ENCODE results near the gene ACOT11. TPM values are rescaled to one million over a fixed set of nuclear protein-coding genes. Genes with fewer than 3 reads are reported as not detected.
A peak's percentile ranks its signal among the peaks of the same experiment; 100 is the strongest.

Gene ACOT11
- total and polyA plus RNA-seq, 2 of the 13 experiments (the other 11 are each of a cell fraction or from before 2014, with no cell fraction given), result 2.6 to 3.3 TPM

- TF ChIP-seq MED1 (CRISPR knock-in tag; IDR thresholded peaks at IDR 0.05), result no peak
- TF ChIP-seq SAFB2 (CRISPR knock-in tag; IDR thresholded peaks at IDR 0.05; ENCODE audit: borderline replicate concordance, low read depth), result no peak
Measured at GRCh38 chr1:54559771-54560231, 11.8 kb downstream of the ACOT11 start (continued).

GRCh38 chr1:54564312-54565112 is 16.5 kb downstream of the ACOT11 start:
- Histone ChIP-seq H3K79me2 (ENCODE audit: insufficient read depth, low read length) (no peaks in the 10 kb centered on the region), H2AFZ (ENCODE audit: low read length) (no peak overlapping the region), H3K27ac (ENCODE audit: extremely low read length, insufficient read depth, low read length) (peak overlapping the region; percentile 1), H3K9ac (ENCODE audit: insufficient read depth, low read depth, low read length) (no peak overlapping the region), H3K36me3 (replicated peaks in 1 of 2; ENCODE audit: control insufficient read depth in 1 of 2, insufficient read depth in 2 of 2, low read length in 2 of 2) (no peaks in the 10 kb centered on the region), H3K27me3 (ENCODE audit: control insufficient read depth in 1 of 2, insufficient read depth in 2 of 2, low read length in 2 of 2) (no peaks in the 10 kb centered on the region), H3K4me1 (ENCODE audit: insufficient read depth, low read length) (peaks cover 57% of the 10 kb centered on the region), H3K9me3 (ENCODE audit: low read length) (no peaks in the 10 kb centered on the region), H3K4me2 (ENCODE audit: low read depth, low read length) (peak overlapping the region; percentile 70), H4K20me1 (ENCODE audit: insufficient read depth, low read length) (no peaks in the 10 kb centered on the region), H3K4me3 (replicated peaks in 1 of 3; ENCODE audit: insufficient read depth in 1 of 3, low read depth in 2 of 3, low read length in 3 of 3) (peak overlapping the region in 2 of 3 experiments; percentile 31 to 53; a peak in 3 of 6 replicates)
- peak; percentile 79 for TF ChIP-seq PPARG (CRISPR knock-in tag; conservative IDR thresholded peaks at IDR 0.05)
- TF ChIP-seq ZNF550 (CRISPR knock-in tag; IDR thresholded peaks at IDR 0.05; ENCODE audit: borderline replicate concordance), result no peak
- no peak for TF ChIP-seq ZNF598 (CRISPR knock-in tag; IDR thresholded peaks at IDR 0.05; ENCODE audit: borderline replicate concordance)
- no peak for TF ChIP-seq NFRKB (IDR thresholded peaks at IDR 0.05)
- CTCF ChIA-PET (ENCODE audit: low intra/inter-chr PET ratio, low total read pairs), result no interaction called here
- intact Hi-C loops (cut with micrococcal nuclease; ENCODE audit: unreplicated experiment) (no loop called here), in situ Hi-C loops (cut with HindIII; ENCODE audit: extremely low pct_ligation_motif_present, low pct_unique_long_range_greater_than_20kb) (no loop called here)
- peak; percentile 45 for ATAC-seq
- DNase-seq (ENCODE audit: low spot score), result no peak
- BruUV-seq (replicated peaks), result no TSS peak
- FAIRE-seq, result no peak
- 22% methylated on average over 12 of the region's 17 CpGs for WGBS (ENCODE audit: low lambda C conversion rate)
- POLR2A ChIA-PET, result interaction anchor here (0.6 to 3.8 kb wide), 4 partner anchors 13 to 60 kb away, joined by 3 to 14 read pairs (median 8); no protein-coding TSS in a partner anchor

All from HepG2 (cell line).